CMK (cell line): ENCODE data around the gene PTPRO.

Experiments used
- DNase-seq: peaks from one replicate; pipeline ENCODE4 v3.0.0-alpha.2; 2010; ENCODE audit warnings: low read depth

The PTPRO gene

GRCh38 chr12:15527201-15528080 lies 205.1 kb downstream of the PTPRO start:
- no peak for DNase-seq

GRCh38 chr12:15528666-15529065 lies 206.4 kb downstream of the PTPRO start:
- DNase-seq = no peak

GRCh38 chr12:15530361-15530760 lies 208.1 kb downstream of the PTPRO start:
- no peak for DNase-seq

- no peak for DNase-seq
Measured at GRCh38 chr12:15532364-15532977, 210.2 kb downstream of the PTPRO start.

- DNase-seq = no peak
Measured at GRCh38 chr12:15534322-15534721, 212.0 kb downstream of the PTPRO start.

GRCh38 chr12:15534874-15535273 lies 212.6 kb downstream of the PTPRO start:
- DNase-seq = no peak

- no peak for DNase-seq
Measured at GRCh38 chr12:15535352-15535781, 213.1 kb downstream of the PTPRO start.

GRCh38 chr12:15536446-15536845 lies 214.1 kb downstream of the PTPRO start:
- DNase-seq = no peak

- DNase-seq = no peak
Measured at GRCh38 chr12:15538881-15539280, 216.6 kb downstream of the PTPRO start.

- no peak for DNase-seq
Measured at GRCh38 chr12:15540005-15540404, 217.7 kb downstream of the PTPRO start.

- DNase-seq = no peak
Measured at GRCh38 chr12:15540469-15540872, 218.2 kb downstream of the PTPRO start.

GRCh38 chr12:15541996-15542631 lies 219.8 kb downstream of the PTPRO start:
- no peak for DNase-seq

GRCh38 chr12:15543347-15543746 lies 221.0 kb downstream of the PTPRO start:
- DNase-seq = no peak

- DNase-seq = no peak
Measured at GRCh38 chr12:15544589-15544988, 222.3 kb downstream of the PTPRO start.

- DNase-seq = no peak
Measured at GRCh38 chr12:15545334-15545733, 223.0 kb downstream of the PTPRO start.

GRCh38 chr12:15546102-15546701 lies 223.9 kb downstream of the PTPRO start:
- DNase-seq = no peak

- no peak for DNase-seq
Measured at GRCh38 chr12:15547063-15547462, 224.8 kb downstream of the PTPRO start.

- no peak for DNase-seq
Measured at GRCh38 chr12:15547691-15548090, 225.4 kb downstream of the PTPRO start.

- DNase-seq = no peak
Measured at GRCh38 chr12:15550793-15551192, 228.5 kb downstream of the PTPRO start.

GRCh38 chr12:15555446-15555845 lies 233.1 kb downstream of the PTPRO start:
- no peak for DNase-seq

- DNase-seq = no peak
Measured at GRCh38 chr12:15556411-15557102, 234.2 kb downstream of the PTPRO start.
